ENCODE data around the gene PAPOLB. TPM values are rescaled to one million over a fixed set of nuclear protein-coding genes. Genes with fewer than 3 reads are reported as not detected.
A peak's percentile ranks its signal among the peaks of the same experiment; 100 is the strongest.

Gene PAPOLB
- total RNA-seq: under 1 TPM in 2 of 4 donors, not detected in 2; 0.11 to 0.30 TPM

DNA sequence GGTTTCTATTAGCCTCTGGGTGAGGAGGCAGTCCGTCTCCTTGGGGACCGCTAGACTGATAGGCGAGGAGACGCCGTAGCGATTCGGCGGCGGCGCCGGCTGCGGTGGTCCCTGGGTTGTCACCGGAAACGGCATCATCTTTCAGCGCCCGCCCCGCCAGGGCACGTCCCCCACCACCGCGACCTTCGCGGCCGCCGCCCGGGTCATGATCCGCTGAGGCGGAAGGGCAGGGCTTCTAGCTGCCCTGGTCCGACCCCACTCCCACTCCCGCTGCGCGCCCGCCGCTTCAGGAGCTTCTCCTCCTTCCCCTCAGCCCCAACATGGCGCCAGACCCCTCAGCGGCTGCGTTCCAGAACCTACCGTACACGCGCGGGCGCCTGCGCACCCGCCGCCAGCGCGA lies at the start of gene PAPOLB:
Gene PAPOLB, minus strand, starts transcription at position 358 of the 400 bp plus-strand sequence. Its CDS starts 220 bp downstream, at position 138.
- peaks cover 19% of the 10 kb centered on the region for H3K27me3 ChIP-seq
- H3K36me3 ChIP-seq: no peaks in the 10 kb centered on the region
- DNase-seq (ENCODE audit: low spot score in 2 of 2): no peak
- H3K4me1 ChIP-seq: no peaks in the 10 kb centered on the region
- peak within 1 kb of the TSS; percentile 40 for H3K4me3 ChIP-seq
- no peaks in the 10 kb centered on the region for H3K9me3 ChIP-seq
- H3K27ac ChIP-seq: no peak within 1 kb of the TSS
- TF ChIP-seq CTCF (IDR thresholded peaks at IDR 0.05) (no peak), POLR2AphosphoS5 (IDR thresholded peaks at IDR 0.05) (no peak), POLR2A (IDR thresholded peaks at IDR 0.05) (no peak), EP300 (IDR thresholded peaks at IDR 0.05) (no peak)
- 20% methylated on average over 12 of the region's 46 CpGs for WGBS

GRCh38 chr7:4911111-4911828 lies 49.4 kb upstream of the PAPOLB start:
- DNase-seq (ENCODE audit: low spot score in 2 of 2): no peak
- Histone ChIP-seq H3K4me3 (no peak overlapping the region), H3K36me3 (no peaks in the 10 kb centered on the region), H3K27me3 (peaks cover 8% of the 10 kb centered on the region), H3K27ac (no peak overlapping the region), H3K9me3 (no peaks in the 10 kb centered on the region), H3K4me1 (no peaks in the 10 kb centered on the region)
- WGBS: 91% methylated on average over 18 of the region's 20 CpGs
- no peak for TF ChIP-seq EP300 (IDR thresholded peaks at IDR 0.05)

DNA sequence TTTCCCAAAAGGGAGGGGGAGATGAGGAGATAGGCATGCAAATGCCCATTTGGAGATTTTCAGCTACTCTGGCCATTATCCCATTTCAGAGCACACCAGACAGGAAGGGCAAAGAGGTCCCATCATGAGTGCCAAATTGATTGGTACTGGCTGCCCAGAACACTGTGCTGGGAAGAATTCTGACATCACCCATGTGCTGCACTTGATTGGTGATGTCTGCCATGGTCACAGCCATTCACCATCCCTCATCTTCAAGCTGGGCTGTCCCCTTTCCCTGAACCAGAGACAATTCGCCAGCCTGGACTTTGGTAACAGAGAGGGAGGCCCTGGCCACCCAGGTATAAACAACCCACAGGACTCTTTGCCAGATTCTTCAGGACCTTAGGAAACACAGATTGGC lies 44.9 kb upstream of the PAPOLB start:
- no peaks in the 10 kb centered on the region for H3K9me3 ChIP-seq
- H3K36me3 ChIP-seq: no peaks in the 10 kb centered on the region
- 89% methylated on average over 1 of the region's 1 CpG for WGBS
- no peak overlapping the region for H3K27ac ChIP-seq
- no peaks in the 10 kb centered on the region for H3K4me1 ChIP-seq
- no peak for DNase-seq (ENCODE audit: low spot score in 2 of 2)
- peaks cover 31% of the 10 kb centered on the region for H3K27me3 ChIP-seq
- TF ChIP-seq POLR2A (IDR thresholded peaks at IDR 0.05) (no peak), CTCF (IDR thresholded peaks at IDR 0.05) (no peak), POLR2AphosphoS5 (IDR thresholded peaks at IDR 0.05) (no peak), EP300 (IDR thresholded peaks at IDR 0.05) (no peak)
- no peak overlapping the region for H3K4me3 ChIP-seq

- H3K36me3 ChIP-seq: no peaks in the 10 kb centered on the region
- no peak overlapping the region for H3K27ac ChIP-seq
- H3K4me1 ChIP-seq: no peaks in the 10 kb centered on the region
- DNase-seq (ENCODE audit: low spot score in 2 of 2): no peak
- peaks cover 31% of the 10 kb centered on the region for H3K27me3 ChIP-seq
- 74% methylated on average over 1 of the region's 1 CpG for WGBS
- H3K4me3 ChIP-seq: no peak overlapping the region
- H3K9me3 ChIP-seq: no peaks in the 10 kb centered on the region
- TF ChIP-seq CTCF (IDR thresholded peaks at IDR 0.05) (no peak), POLR2A (IDR thresholded peaks at IDR 0.05) (no peak)
Measured at GRCh38 chr7:4905171-4905570, 43.3 kb upstream of the PAPOLB start.

- Histone ChIP-seq H3K9me3 (no peaks in the 10 kb centered on the region), H3K4me3 (no peak overlapping the region), H3K27ac (no peak overlapping the region), H3K4me1 (no peaks in the 10 kb centered on the region), H3K27me3 (peaks cover 31% of the 10 kb centered on the region), H3K36me3 (no peaks in the 10 kb centered on the region)
- no peak for DNase-seq (ENCODE audit: low spot score in 2 of 2)
- TF ChIP-seq EP300 (IDR thresholded peaks at IDR 0.05) (no peak), POLR2A (IDR thresholded peaks at IDR 0.05) (no peak), CTCF (IDR thresholded peaks at IDR 0.05) (no peak), POLR2AphosphoS5 (IDR thresholded peaks at IDR 0.05) (no peak)
Measured at GRCh38 chr7:4904346-4904745, 42.5 kb upstream of the PAPOLB start.

DNA sequence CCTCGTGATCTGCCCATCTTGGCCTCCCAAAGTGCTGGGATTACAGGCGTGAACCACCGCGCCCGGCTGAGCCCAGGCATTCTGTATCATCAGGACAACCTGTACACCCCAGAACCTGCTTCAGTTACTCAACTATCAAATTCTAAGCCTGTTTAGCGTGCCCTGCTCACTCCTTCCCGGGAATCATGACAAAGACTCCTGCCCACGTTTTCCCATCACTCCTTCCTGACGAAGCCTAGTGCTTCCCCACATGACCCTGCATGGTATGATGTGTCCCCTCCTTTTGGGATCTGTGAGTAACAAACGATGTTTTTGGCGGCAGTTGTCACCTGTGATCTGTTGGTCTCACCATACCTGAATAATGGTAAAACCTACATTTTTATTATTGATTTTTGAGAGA lies 33.9 kb upstream of the PAPOLB start:
- Histone ChIP-seq H3K36me3 (no peaks in the 10 kb centered on the region), H3K27me3 (no peaks in the 10 kb centered on the region), H3K4me3 (no peak overlapping the region), H3K4me1 (no peaks in the 10 kb centered on the region), H3K9me3 (no peaks in the 10 kb centered on the region), H3K27ac (no peak overlapping the region)
- 92% methylated on average over 11 of the region's 11 CpGs for whole genome bisulfite sequencing
- DNase-seq (ENCODE audit: low spot score in 2 of 2): no peak
- TF ChIP-seq POLR2A (IDR thresholded peaks at IDR 0.05): no peak
- no peak for TF ChIP-seq POLR2AphosphoS5 (IDR thresholded peaks at IDR 0.05)
- no peak for TF ChIP-seq CTCF (IDR thresholded peaks at IDR 0.05)
- no peak for TF ChIP-seq EP300 (IDR thresholded peaks at IDR 0.05)

All from suprapubic skin (tissue), 4 donors.